MM.1S (cell line): Measurements from ENCODE around the gene OS9.

Experiments used
- DNase-seq: peaks from one replicate; pipeline ENCODE4 v3.0.0-alpha.2; 2015
- H2AFZ ChIP-seq: fragments of 300-600 bp; sonication (generic); 2 replicates; pipeline ENCODE4 v1.6.0; 2016; ENCODE audit warnings: antibody characterized with exemption, low read length
- H3F3A ChIP-seq: fragments of 300-600 bp; sonication (generic); 2 replicates; pipeline ENCODE4 v1.6.1; 2016; ENCODE audit warnings: mild to moderate bottlenecking, antibody characterized with exemption, low read length, moderate library complexity, mixed read lengths; ENCODE audit not compliant: insufficient read depth
- H3K27ac ChIP-seq: fragments of 300-600 bp; sonication (generic); 2 replicates; pipeline ENCODE4 v1.5.1; 2016; ENCODE audit warnings: mild to moderate bottlenecking, low read length
- H3K27me3 ChIP-seq: fragments of 300-600 bp; sonication (generic); replicated peaks from 2 replicates; pipeline ENCODE4 v1.6.0; 2016; ENCODE audit warnings: low read length; ENCODE audit not compliant: insufficient read depth
- H3K36me3 ChIP-seq: fragments of 300-600 bp; sonication (generic); replicated peaks from 2 replicates; pipeline ENCODE4 v1.6.1; 2016; ENCODE audit warnings: mild to moderate bottlenecking, low read length, mixed read lengths; ENCODE audit not compliant: insufficient read depth
- H3K4me1 ChIP-seq: fragments of 300-600 bp; sonication (generic); 2 replicates; pipeline ENCODE4 v1.6.1; 2016; ENCODE audit warnings: low read length, mixed read lengths
- H3K4me2 ChIP-seq: fragments of 300-600 bp; sonication (generic); 2 replicates; pipeline ENCODE4 v1.6.0; 2016; ENCODE audit warnings: low read depth, low read length
- H3K4me3 ChIP-seq: fragments of 300-600 bp; sonication (generic); 2 replicates; pipeline ENCODE4 v1.5.1; 2016; ENCODE audit warnings: low read length, mixed read lengths
- H3K79me2 ChIP-seq: fragments of 300-600 bp; sonication (generic); 2 replicates; pipeline ENCODE4 v1.6.1; 2016; ENCODE audit warnings: mixed run types, low read length, mixed read lengths
- H3K9ac ChIP-seq: fragments of 300-600 bp; sonication (generic); 2 replicates; pipeline ENCODE4 v1.6.1; 2016; ENCODE audit warnings: low read length, mixed read lengths
- H3K9me2 ChIP-seq: fragments of 300-600 bp; sonication (generic); replicated peaks from 2 replicates; pipeline ENCODE4 v1.6.1; 2016; ENCODE audit warnings: mild to moderate bottlenecking, low read length, mixed read lengths; ENCODE audit not compliant: insufficient read depth
- H3K9me3 ChIP-seq: fragments of 300-600 bp; sonication (generic); replicated peaks from 2 replicates; pipeline ENCODE4 v1.6.1; 2016; ENCODE audit warnings: mild to moderate bottlenecking, low read length, mixed read lengths; ENCODE audit not compliant: insufficient read depth
- H4K20me1 ChIP-seq: fragments of 300-600 bp; sonication (generic); 2 replicates; pipeline ENCODE4 v1.6.1; 2016; ENCODE audit warnings: mild to moderate bottlenecking, low read length, moderate library complexity, mixed read lengths; ENCODE audit not compliant: insufficient read depth
- EZH2 ChIP-seq: fragments of 300-600 bp; sonication (generic); optimal IDR thresholded peaks from 2 replicates; pipeline ENCODE3; 2017; ENCODE audit warnings: low read depth, mild to moderate bottlenecking, antibody characterized with exemption, low read length, mixed read lengths
- EZH2phosphoT487 ChIP-seq: fragments of 300-600 bp; sonication (generic); IDR thresholded peaks from 2 replicates; pipeline ENCODE4 v1.6.1; 2018; ENCODE audit warnings: antibody characterized with exemption, low read length
- TF ChIP-seq, protein P1 (sequence below): fragments of 300-600 bp; sonication (generic); IDR thresholded peaks from 2 replicates; pipeline ENCODE4 v1.5.1; 2016; ENCODE audit warnings: antibody characterized with exemption, low read length, mixed read lengths

Gene OS9

DNA sequence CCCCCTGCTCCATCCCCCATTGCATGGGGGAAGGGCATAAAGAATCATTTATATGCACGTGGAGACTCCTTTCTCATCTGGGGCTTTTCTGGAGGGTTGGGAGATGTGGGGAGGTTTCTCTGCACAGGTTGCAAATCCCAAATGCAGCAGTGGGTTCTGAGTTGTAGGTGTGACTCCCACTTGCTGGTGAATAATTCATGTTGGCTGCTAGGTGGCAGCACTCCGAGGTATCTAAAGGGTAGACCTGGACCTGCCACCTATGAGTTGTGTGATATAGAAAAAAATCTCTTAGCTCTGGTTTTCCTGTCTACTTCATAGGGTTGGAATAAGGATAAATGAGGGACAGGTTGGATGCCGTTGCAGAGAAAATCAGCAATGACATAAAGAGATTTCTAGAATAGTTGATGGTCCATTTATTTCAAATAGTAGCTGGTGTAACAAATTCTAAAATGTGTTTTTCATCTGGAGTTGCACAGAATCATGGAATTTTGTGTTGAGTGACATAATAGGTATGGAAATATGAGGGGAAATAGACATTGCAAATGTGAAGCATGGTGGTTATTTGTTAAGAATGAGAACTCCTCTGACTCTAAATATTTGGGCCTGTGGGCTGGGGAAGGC, 65.5 kb downstream of the OS9 start:
- Histone ChIP-seq H4K20me1 (no peaks in the 10 kb centered on the region), H3K36me3 (no peaks in the 10 kb centered on the region), H3K27me3 (peaks cover 7% of the 10 kb centered on the region), H3K4me3 (no peak overlapping the region), H3K9me3 (no peaks in the 10 kb centered on the region), H3F3A (peaks cover 11% of the 10 kb centered on the region), H3K9me2 (no peaks in the 10 kb centered on the region), H2AFZ (no peak overlapping the region), H3K4me2 (no peak overlapping the region), H3K9ac (no peak overlapping the region), H3K79me2 (peaks cover 9% of the 10 kb centered on the region; the same call in 1 of the 2 replicates), H3K27ac (no peak overlapping the region), H3K4me1 (peaks cover 6% of the 10 kb centered on the region)
- TF ChIP-seq, protein P1, sequence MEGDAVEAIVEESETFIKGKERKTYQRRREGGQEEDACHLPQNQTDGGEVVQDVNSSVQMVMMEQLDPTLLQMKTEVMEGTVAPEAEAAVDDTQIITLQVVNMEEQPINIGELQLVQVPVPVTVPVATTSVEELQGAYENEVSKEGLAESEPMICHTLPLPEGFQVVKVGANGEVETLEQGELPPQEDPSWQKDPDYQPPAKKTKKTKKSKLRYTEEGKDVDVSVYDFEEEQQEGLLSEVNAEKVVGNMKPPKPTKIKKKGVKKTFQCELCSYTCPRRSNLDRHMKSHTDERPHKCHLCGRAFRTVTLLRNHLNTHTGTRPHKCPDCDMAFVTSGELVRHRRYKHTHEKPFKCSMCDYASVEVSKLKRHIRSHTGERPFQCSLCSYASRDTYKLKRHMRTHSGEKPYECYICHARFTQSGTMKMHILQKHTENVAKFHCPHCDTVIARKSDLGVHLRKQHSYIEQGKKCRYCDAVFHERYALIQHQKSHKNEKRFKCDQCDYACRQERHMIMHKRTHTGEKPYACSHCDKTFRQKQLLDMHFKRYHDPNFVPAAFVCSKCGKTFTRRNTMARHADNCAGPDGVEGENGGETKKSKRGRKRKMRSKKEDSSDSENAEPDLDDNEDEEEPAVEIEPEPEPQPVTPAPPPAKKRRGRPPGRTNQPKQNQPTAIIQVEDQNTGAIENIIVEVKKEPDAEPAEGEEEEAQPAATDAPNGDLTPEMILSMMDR = peak; percentile 60
- TF ChIP-seq EZH2phosphoT487 (no peak), EZH2 (no peak)
- peak; percentile 55 for DNase-seq

DNA sequence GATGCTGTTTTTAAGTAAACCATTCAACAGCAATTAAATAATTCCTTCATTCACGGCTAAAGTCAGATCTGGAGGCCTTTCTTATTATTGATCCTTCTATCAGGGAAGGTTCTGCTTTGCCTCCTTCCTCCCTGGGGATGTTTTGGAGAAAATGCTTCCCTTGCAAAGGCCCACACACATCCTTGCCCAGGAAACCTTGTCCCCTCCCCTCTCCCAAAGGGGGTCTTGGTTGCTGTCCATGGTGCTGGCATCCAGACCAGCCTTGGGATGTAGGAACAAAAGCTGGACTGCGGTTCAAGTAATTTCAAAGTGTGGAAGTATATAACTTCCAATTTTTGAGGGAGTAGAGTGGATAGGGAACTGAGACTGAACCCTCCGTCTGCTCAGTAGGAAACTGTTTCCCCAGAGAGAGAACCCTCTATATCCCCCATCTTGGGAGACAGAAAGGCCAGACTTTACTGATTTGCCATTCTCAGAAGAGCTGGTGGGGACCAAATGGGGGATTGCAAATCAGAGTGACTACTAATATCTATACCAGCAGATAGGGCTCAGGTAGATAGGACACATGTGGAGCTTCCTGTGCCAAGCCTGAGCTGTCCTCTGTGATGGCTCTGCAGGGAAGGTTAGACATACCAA, 66.5 kb downstream of the OS9 start:
- H3K79me2 ChIP-seq = peaks cover 9% of the 10 kb centered on the region; the same call in 1 of the 2 replicates
- no peaks in the 10 kb centered on the region for H3K36me3 ChIP-seq
- no peak for DNase-seq

DNA sequence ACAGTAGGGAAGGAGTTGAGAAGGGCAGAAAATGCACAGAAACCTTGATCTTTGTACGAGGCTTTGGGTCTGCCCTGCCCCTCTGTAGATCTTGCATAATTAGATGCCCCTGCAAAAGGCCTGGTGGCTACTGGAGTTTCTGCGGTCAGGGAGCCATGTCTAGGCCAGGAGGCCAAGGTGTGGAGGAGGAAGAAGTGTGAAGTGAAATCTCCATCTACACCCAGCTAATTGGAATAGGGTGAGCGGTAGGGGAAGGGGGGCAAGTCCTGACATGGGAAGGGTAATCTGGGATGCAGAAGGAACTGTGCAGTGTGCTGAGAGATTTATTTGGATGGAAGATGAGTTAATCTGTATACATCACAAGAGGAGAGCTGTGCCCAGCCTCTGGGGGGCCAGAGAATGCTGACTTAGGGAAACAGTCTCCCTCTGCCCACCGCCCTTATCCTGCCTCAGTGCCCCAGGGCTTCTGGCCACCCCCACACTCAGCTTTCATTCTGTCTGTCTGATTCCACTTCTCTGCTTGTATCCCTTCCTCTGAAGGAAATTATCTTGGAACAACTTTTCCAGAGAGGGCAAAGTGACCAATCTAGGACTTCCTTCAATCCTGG, 67.6 kb downstream of the OS9 start:
- no peak overlapping the region for H3K9ac ChIP-seq
- no peaks in the 10 kb centered on the region for H3K9me3 ChIP-seq
- H3K4me1 ChIP-seq = peaks cover 8% of the 10 kb centered on the region; the same call in 1 of the 2 replicates
- no peak overlapping the region for H3K4me2 ChIP-seq
- peaks cover 27% of the 10 kb centered on the region for H3K27me3 ChIP-seq
- H3K9me2 ChIP-seq = no peaks in the 10 kb centered on the region
- no peak for DNase-seq
- no peaks in the 10 kb centered on the region for H3K36me3 ChIP-seq
- no peak overlapping the region for H3K27ac ChIP-seq
- no peaks in the 10 kb centered on the region for H4K20me1 ChIP-seq
- no peak overlapping the region for H2AFZ ChIP-seq
- no peak overlapping the region for H3K4me3 ChIP-seq
- TF ChIP-seq EZH2 = no peak
- no peak for TF ChIP-seq EZH2phosphoT487
- TF ChIP-seq, protein P1 = no peak
- 0 out of 2 replicates have a peak, but pooled peaks cover 8% of the 10 kb centered on the region for H3K79me2 ChIP-seq
- H3F3A ChIP-seq = peaks cover 1% of the 10 kb centered on the region; the same call in 1 of the 2 replicates

More for the DNA sequence above, 66.5 kb downstream of the OS9 start:
- no peak overlapping the region for H3K4me3 ChIP-seq
- H3K27ac ChIP-seq = no peak overlapping the region
- H3F3A ChIP-seq = peaks cover 9% of the 10 kb centered on the region; the same call in 1 of the 2 replicates
- no peak overlapping the region for H2AFZ ChIP-seq
- H3K27me3 ChIP-seq = peaks cover 17% of the 10 kb centered on the region
- H3K9me3 ChIP-seq = no peaks in the 10 kb centered on the region
- no peaks in the 10 kb centered on the region for H4K20me1 ChIP-seq
- H3K4me1 ChIP-seq = peaks cover 9% of the 10 kb centered on the region; the same call in 1 of the 2 replicates
- no peaks in the 10 kb centered on the region for H3K9me2 ChIP-seq
- H3K4me2 ChIP-seq = no peak overlapping the region
- TF ChIP-seq EZH2phosphoT487 (no peak), EZH2 (no peak)
- TF ChIP-seq, protein P1 = no peak
- no peak overlapping the region for H3K9ac ChIP-seq
